Transverse colon (tissue), 4 donors: ENCODE measurements around the gene CDC5L. TPM values are rescaled to one million over a fixed set of nuclear protein-coding genes. Genes with fewer than 3 reads are reported as not detected.

Experiments used
- DNase-seq: peaks from one replicate; pipeline ENCODE4 v3.0.0-alpha.2; 2019
- H3K27ac ChIP-seq, 4 donors: fragments of 200-600 bp; sonication (generic); 2 replicates each; pipeline ENCODE4 v1.5.1; 2016 to 2018; ENCODE audit warnings: inconsistent platforms in 4 of 4
- H3K27me3 ChIP-seq: fragments of 200-600 bp; sonication (generic); 2 replicates; pipeline ENCODE4 v1.5.1; 2017; ENCODE audit warnings: inconsistent platforms
- H3K36me3 ChIP-seq, 4 donors: fragments of 200-600 bp; sonication (generic); 2 replicates each; pipeline ENCODE4 v1.5.1; 2017 to 2019; ENCODE audit warnings: inconsistent platforms in 4 of 4
- H3K4me1 ChIP-seq, 4 donors: fragments of 200-600 bp; sonication (generic); 2 replicates each; pipeline ENCODE4 v1.5.1; 2017 to 2020; ENCODE audit warnings: inconsistent platforms in 4 of 4
- H3K4me3 ChIP-seq, 4 donors: fragments of 200-600 bp; sonication (generic); 1 replicate in 1 of 4; 2 replicates in 3 of 4; pipeline versions ENCODE4 v1.5.1 to v1.6.1; 2017 to 2019; ENCODE audit warnings: inconsistent platforms in 4 of 4
- H3K9me3 ChIP-seq, 2 donors: fragments of 200-600 bp; sonication (generic); 2 replicates each; pipeline ENCODE4 v1.5.1; 2017 to 2019; ENCODE audit warnings: inconsistent platforms in 2 of 2
- CTCF ChIP-seq, 5 experiments: fragments of 200-600 bp in 3 of 5; fragments of 450-650 bp in 2 of 5; sonication (generic) in 3 of 5; IDR thresholded peaks; 1 replicate in 2 of 5; 2 replicates in 3 of 5; pipeline ENCODE4 v1.5.1; 2016 to 2017; ENCODE audit warnings: antibody characterized with exemption in 5 of 5, inconsistent platforms in 3 of 5, mild to moderate bottlenecking in 2 of 5, moderate library complexity in 1 of 5
- EP300 ChIP-seq: sonication (generic); formaldehyde crosslinking; IDR thresholded peaks from one replicate; pipeline ENCODE4 v1.6.1; 2017; ENCODE audit warnings: antibody characterized with exemption, low read depth
- POLR2A ChIP-seq: fragments of 450-650 bp; IDR thresholded peaks from one replicate; pipeline ENCODE4 v1.6.1; 2016; ENCODE audit warnings: antibody characterized with exemption, mild to moderate bottlenecking, moderate library complexity
- POLR2AphosphoS5 ChIP-seq, 3 donors: sonication (generic); formaldehyde crosslinking; IDR thresholded peaks; one replicate each; pipeline ENCODE4 v1.6.1; 2016; ENCODE audit warnings: antibody characterized with exemption in 3 of 3
- WGBS, 2 donors: methylation state at CpG; one replicate each; pipeline ENCODE4 v1.1.5; 2018; ENCODE audit warnings: low coverage in 1 of 2; 5-methylcytosine and 5-hydroxymethylcytosine counted together
- in situ Hi-C, 4 donors: fragments of 200-750 bp; cut with MboI; loops; one replicate each; pipeline versions ENCODE4 v1.15.0 to v1.15.1; 2017; ENCODE audit warnings: low sequenced_read_pairs in 3 of 4, low pct_ligation_motif_present in 1 of 4, low pct_unique_long_range_greater_than_20kb in 1 of 4
- intact Hi-C: fragments of 100-400 bp; cut with DNase I; formaldehyde crosslinking; loops from one replicate; pipeline ENCODE4 v1.15.1; 2023; ENCODE audit warnings: low total_unique reads
- total RNA-seq, 4 donors: library from RNA; depleted of rRNA; stranded (reverse); fragments of >200 nt; gene quantifications; one replicate each; pipeline ENCODE4 v1.1.0, GENCODE V29; 2016

The CDC5L gene
- total RNA-seq, 4 donors from 2014 or later, result 8.2 to 49.6 (median 15.2) TPM

- H3K36me3 ChIP-seq, result peaks cover 0 to 70% (median 26%) of the 10 kb centered on the region in 4 donors
- no peak for DNase-seq
- H3K4me1 ChIP-seq, result peaks cover 0 to 4% (median 0%) of the 10 kb centered on the region in 4 donors
- TF ChIP-seq EP300, result no peak
- no peak for TF ChIP-seq POLR2A
- TF ChIP-seq CTCF (IDR thresholded peaks at IDR 0.05), result no peak
- TF ChIP-seq POLR2AphosphoS5 (IDR thresholded peaks at IDR 0.05), result no peak
- H3K9me3 ChIP-seq, result no peaks in the 10 kb centered on the region
- intact Hi-C loops, result no loop called here
- 91% methylated on average over 4 of the region's 5 CpGs; no CpG with 5 or more reads in 1 of the 2 donors for WGBS, 2 donors
- H3K27me3 ChIP-seq, result no peaks in the 10 kb centered on the region
- no peak overlapping the region for H3K27ac ChIP-seq
- H3K4me3 ChIP-seq, result no peak overlapping the region
- in situ Hi-C loops, result no loop called here
Measured at GRCh38 chr6:44401138-44401537, 13.6 kb downstream of the CDC5L start.

- H3K4me3 ChIP-seq, result no peak overlapping the region
- no peak for DNase-seq
- no peaks in the 10 kb centered on the region for H3K9me3 ChIP-seq
- H3K27me3 ChIP-seq, result no peaks in the 10 kb centered on the region
- H3K4me1 ChIP-seq, result peaks cover 0 to 4% (median 0%) of the 10 kb centered on the region in 4 donors
- no peak for TF ChIP-seq POLR2A
- TF ChIP-seq EP300, result no peak
- TF ChIP-seq POLR2AphosphoS5 (IDR thresholded peaks at IDR 0.05), result no peak
- TF ChIP-seq CTCF (IDR thresholded peaks at IDR 0.05), result no peak
- no peak overlapping the region for H3K27ac ChIP-seq
- in situ Hi-C loops, result no loop called here
- intact Hi-C loops, result no loop called here
- H3K36me3 ChIP-seq, result peaks cover 0 to 75% (median 28%) of the 10 kb centered on the region in 4 donors
- 81 to 85% methylated on average over 5 of the region's 5 CpGs for WGBS, 2 donors
Measured at GRCh38 chr6:44404022-44404714, 16.7 kb downstream of the CDC5L start.

- in situ Hi-C loops, result no loop called here
- H3K27me3 ChIP-seq, result no peaks in the 10 kb centered on the region
- H3K4me3 ChIP-seq, result no peak overlapping the region
- WGBS, 2 donors, result 94 to 100% methylated on average over 1 of the region's 1 CpG
- intact Hi-C loops, result no loop called here
- TF ChIP-seq CTCF (IDR thresholded peaks at IDR 0.05), result no peak
- no peak for TF ChIP-seq POLR2A
- TF ChIP-seq EP300, result no peak
- no peak for TF ChIP-seq POLR2AphosphoS5 (IDR thresholded peaks at IDR 0.05)
- H3K36me3 ChIP-seq, result peaks cover 0 to 76% (median 31%) of the 10 kb centered on the region in 4 donors
- no peaks in the 10 kb centered on the region for H3K9me3 ChIP-seq
- peaks cover 0 to 4% (median 0%) of the 10 kb centered on the region in 4 donors for H3K4me1 ChIP-seq
- DNase-seq, result no peak
- no peak overlapping the region for H3K27ac ChIP-seq
Measured at GRCh38 chr6:44404715-44405099, 17.2 kb downstream of the CDC5L start.

- Histone ChIP-seq H3K27me3 (no peaks in the 10 kb centered on the region), H3K9me3 (no peaks in the 10 kb centered on the region), H3K4me1 (no peaks in the 10 kb centered on the region), H3K4me3 (no peak overlapping the region), H3K27ac (no peak overlapping the region), H3K36me3 (peaks cover 0 to 83% (median 36%) of the 10 kb centered on the region in 4 donors)
- intact Hi-C loops (no loop called here), in situ Hi-C loops (no loop called here)
- no peak for DNase-seq
- 64 to 67% methylated on average over 6 to 11 of the region's 11 CpGs for WGBS, 2 donors
- TF ChIP-seq EP300 (no peak), CTCF (IDR thresholded peaks at IDR 0.05) (no peak), POLR2AphosphoS5 (IDR thresholded peaks at IDR 0.05) (no peak)
Measured at GRCh38 chr6:44407951-44408670, 20.6 kb downstream of the CDC5L start.
